Activated T-helper 1 cell treated with anti-CD3 and anti-CD28 coated beads, Interleukin-12 subunit alpha, Interleukin-12 subunit beta, Interleukin-2, Interleukin-4 antibody, amounts not matched to agents 30 ng/mL and 10 ng/mL and 1 ng/mL, durations not matched to agents 14 hours and 24 hours and 36 hours (primary cell): Measurements from ENCODE around the gene PARG. TPM values are rescaled to one million over a fixed set of nuclear protein-coding genes. Genes with fewer than 3 reads are reported as not detected.
"Not testable (repeated sequence)": the region's sequence is repeated elsewhere in the genome, so short reads cannot be mapped to it uniquely, and the experiment has no call there.

Source experiments
- DNase-seq: peaks from one replicate; pipeline ENCODE4 v3.0.0; 2021; ENCODE audit warnings: low spot score
- H3K27ac Mint-ChIP-seq: one replicate; pipeline ENCODE4 v1.8.0; 2021; ENCODE audit warnings: mild to moderate bottlenecking, mixed read lengths
- H3K27me3 Mint-ChIP-seq: one replicate; pipeline ENCODE4 v1.8.0; 2022; ENCODE audit warnings: mild to moderate bottlenecking, moderate library complexity, mixed read lengths; ENCODE audit not compliant: insufficient read depth
- H3K36me3 Mint-ChIP-seq: one replicate; pipeline ENCODE4 v1.8.0; 2021; ENCODE audit warnings: low read depth, mixed read lengths
- H3K4me1 Mint-ChIP-seq: one replicate; pipeline ENCODE4 v1.8.0; 2021; ENCODE audit warnings: low read depth, mixed read lengths
- H3K4me3 Mint-ChIP-seq: one replicate; pipeline ENCODE4 v1.8.0; 2021; ENCODE audit warnings: mild to moderate bottlenecking, moderate library complexity, mixed read lengths
- H3K9me3 Mint-ChIP-seq: one replicate; pipeline ENCODE4 v1.8.0; 2021; ENCODE audit warnings: mixed read lengths
- intact Hi-C: fragments of 100-400 bp; cut with micrococcal nuclease; formaldehyde crosslinking; loops from one replicate; pipeline ENCODE4 v1.15.1; 2024
- total RNA-seq: library from RNA; stranded (reverse); gene quantifications from 2 replicates; pipeline ENCODE4 v1.2.3, GENCODE V29; 2022

PARG gene
- 35.8 and 38.2 TPM in 2 replicates for total RNA-seq

DNA sequence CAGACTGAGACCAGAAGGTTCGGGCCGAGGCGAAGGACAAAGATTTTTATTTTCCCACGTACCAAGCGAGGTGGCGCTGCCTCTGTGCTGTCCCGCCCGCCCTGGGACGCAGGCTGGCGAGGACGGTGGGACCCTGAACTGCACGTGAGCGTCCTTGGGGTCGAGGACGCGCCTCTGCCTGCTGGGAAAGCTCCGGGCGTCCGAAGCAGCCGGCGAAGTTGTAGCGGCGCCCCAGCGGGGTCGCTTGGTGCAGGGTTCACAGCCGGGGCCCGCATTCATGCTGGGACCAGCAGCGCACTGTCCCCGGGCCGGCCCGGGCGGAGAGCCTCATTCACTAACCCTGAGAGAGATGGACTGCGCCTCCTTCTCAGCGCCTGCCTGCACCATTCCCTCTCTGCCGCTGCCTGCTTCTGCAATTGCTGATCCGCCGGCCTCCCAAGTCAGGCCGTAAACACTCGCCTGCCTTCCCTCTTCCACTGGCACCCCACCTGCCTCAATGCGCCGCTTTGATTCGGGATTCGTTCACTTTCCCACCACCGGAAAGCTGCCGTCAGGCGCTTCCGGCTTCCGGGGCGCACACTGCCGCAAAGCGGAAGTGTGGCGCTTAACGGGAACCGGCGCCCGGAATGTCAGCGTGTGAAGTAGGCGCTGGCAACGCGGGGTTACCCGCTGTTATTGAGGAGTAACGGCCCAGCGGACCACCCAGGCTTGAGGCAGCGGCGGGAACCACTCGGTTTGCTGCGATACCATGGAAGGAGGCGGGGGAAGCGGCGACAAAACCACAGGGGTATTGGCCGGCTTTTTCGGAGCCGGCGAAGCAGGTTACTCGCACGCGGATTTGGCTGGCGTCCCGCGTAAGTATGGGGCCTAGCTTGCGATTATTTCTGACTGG is at the start of gene PARG, which contains the start of gene TIMM23B:
TSS of gene PARG (minus strand) at position 581 of the 892 bp plus-strand sequence. CDS start at position 279, 302 bp downstream.
TSS of gene TIMM23B (plus strand) at position 607 of the 892 bp plus-strand sequence. CDS start at position 749, 142 bp downstream.
- H3K27me3 Mint-ChIP-seq, H3K9me3 Mint-ChIP-seq, intact Hi-C loops: not testable (repeated sequence)
- Mint-ChIP-seq H3K27ac (peak within 1 kb of the TSS; percentile 94), H3K4me3 (peak within 1 kb of the TSS; percentile 97), H3K36me3 (peaks cover 16% of the 10 kb centered on the region), H3K4me1 (peaks cover 31% of the 10 kb centered on the region)
- peak; percentile 82 for DNase-seq

GRCh38 chr10:49988376-49988775 is 46.5 kb upstream of the PARG start, which contains the start of gene AGAP6:
Gene AGAP6 (plus strand): TSS chr10:49988406. CDS start chr10:49988716, 310 bp downstream.
- H3K4me1 Mint-ChIP-seq, H3K4me3 Mint-ChIP-seq, H3K36me3 Mint-ChIP-seq, intact Hi-C loops, DNase-seq, H3K9me3 Mint-ChIP-seq, H3K27me3 Mint-ChIP-seq, H3K27ac Mint-ChIP-seq: not testable (repeated sequence)

GRCh38 chr10:49987207-49987606 is 45.4 kb upstream of the PARG start:
- intact Hi-C loops, H3K36me3 Mint-ChIP-seq, DNase-seq, H3K4me3 Mint-ChIP-seq, H3K9me3 Mint-ChIP-seq, H3K27ac Mint-ChIP-seq, H3K27me3 Mint-ChIP-seq, H3K4me1 Mint-ChIP-seq: not testable (repeated sequence)

GRCh38 chr10:49977756-49978155 is 35.9 kb upstream of the PARG start:
- H3K4me3 Mint-ChIP-seq, H3K27ac Mint-ChIP-seq, DNase-seq, H3K27me3 Mint-ChIP-seq, intact Hi-C loops, H3K4me1 Mint-ChIP-seq, H3K9me3 Mint-ChIP-seq: not testable (repeated sequence)
- peaks cover 12% of the 10 kb centered on the region for H3K36me3 Mint-ChIP-seq

DNA sequence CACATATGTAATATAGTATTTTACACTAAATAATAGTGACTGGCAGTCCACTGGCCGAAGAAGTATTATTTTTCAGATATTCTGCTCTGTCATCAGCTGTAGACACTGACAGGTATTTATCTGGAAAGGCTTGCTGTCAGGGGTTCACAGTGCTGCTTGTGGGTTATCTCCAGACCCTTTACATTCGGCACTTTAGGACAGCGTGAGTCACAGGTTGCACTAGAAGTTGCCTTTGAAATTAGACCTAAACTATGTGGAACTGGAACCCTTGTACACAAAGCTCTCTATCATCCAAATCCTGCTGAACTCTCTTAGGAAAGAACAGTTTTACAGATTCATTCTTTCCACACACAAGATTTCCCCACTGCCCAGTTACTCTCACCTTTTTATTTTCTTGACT is 30.3 kb upstream of the PARG start:
- H3K4me3 Mint-ChIP-seq, intact Hi-C loops, DNase-seq, H3K9me3 Mint-ChIP-seq, H3K4me1 Mint-ChIP-seq, H3K36me3 Mint-ChIP-seq, H3K27ac Mint-ChIP-seq, H3K27me3 Mint-ChIP-seq: not testable (repeated sequence)

GRCh38 chr10:49971466-49971865 is 29.6 kb upstream of the PARG start:
- H3K36me3 Mint-ChIP-seq, H3K27me3 Mint-ChIP-seq, intact Hi-C loops, H3K27ac Mint-ChIP-seq, H3K9me3 Mint-ChIP-seq, H3K4me1 Mint-ChIP-seq, H3K4me3 Mint-ChIP-seq, DNase-seq: not testable (repeated sequence)

DNA sequence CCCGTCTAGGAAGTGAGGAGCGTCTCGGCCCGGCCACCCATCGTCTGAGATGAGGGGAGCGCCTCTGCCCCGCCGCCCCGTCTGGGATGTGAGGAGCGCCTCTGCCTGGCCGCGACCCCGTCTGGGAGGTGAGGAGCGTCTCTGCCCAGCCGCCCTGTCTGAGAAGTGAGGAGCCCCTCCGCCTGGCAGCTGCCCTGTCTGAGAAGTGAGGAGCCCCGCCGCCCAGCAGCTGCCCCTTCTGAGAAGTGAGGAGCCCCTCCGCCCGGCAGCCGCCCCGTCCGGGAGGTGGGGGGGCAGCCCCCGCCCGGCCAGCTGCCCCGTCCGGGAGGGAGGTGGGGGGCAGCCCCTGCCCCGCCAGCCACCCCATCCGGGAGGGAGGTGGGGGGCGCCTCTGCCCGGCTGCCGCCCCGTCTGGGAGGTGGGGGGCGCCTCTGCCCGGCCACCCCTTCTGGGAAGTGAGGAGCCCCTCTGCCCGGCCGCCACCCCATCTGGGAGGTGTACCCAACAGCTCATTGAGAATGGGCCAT is 28.6 kb upstream of the PARG start:
- H3K4me1 Mint-ChIP-seq, H3K4me3 Mint-ChIP-seq, H3K9me3 Mint-ChIP-seq, H3K27ac Mint-ChIP-seq, intact Hi-C loops, DNase-seq, H3K27me3 Mint-ChIP-seq: not testable (repeated sequence)
- H3K36me3 Mint-ChIP-seq: peaks cover 11% of the 10 kb centered on the region

- intact Hi-C loops, H3K27ac Mint-ChIP-seq, H3K4me1 Mint-ChIP-seq, DNase-seq, H3K27me3 Mint-ChIP-seq, H3K4me3 Mint-ChIP-seq, H3K9me3 Mint-ChIP-seq: not testable (repeated sequence)
- peaks cover 15% of the 10 kb centered on the region for H3K36me3 Mint-ChIP-seq
These were observed 11.3 kb upstream of the PARG start for GRCh38 chr10:49953122-49953521.

- H3K36me3 Mint-ChIP-seq: peaks cover 13% of the 10 kb centered on the region
- H3K4me1 Mint-ChIP-seq, H3K4me3 Mint-ChIP-seq, H3K9me3 Mint-ChIP-seq, H3K27me3 Mint-ChIP-seq, DNase-seq, intact Hi-C loops, H3K27ac Mint-ChIP-seq: not testable (repeated sequence)
These were observed 10.2 kb upstream of the PARG start for GRCh38 chr10:49952006-49952405.

DNA sequence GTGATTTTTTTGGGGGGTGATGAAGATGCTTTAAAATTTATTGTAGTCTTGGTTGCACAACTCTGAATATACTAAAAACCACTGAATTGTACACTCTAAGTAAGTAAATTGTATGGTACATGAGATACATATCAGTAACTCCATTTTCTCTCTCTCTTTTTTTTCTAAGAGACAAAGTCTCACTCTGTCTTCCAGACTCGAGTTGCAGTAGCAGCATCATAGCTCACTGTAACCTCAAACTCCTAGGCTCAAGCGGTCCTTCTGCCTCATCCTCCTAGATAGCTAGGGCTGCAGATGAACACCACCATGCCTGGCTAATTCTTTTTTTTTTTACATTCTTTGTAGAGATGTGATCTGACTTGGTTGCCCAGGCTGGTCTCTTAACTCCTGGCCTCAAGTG is 6.9 kb upstream of the PARG start:
- H3K27me3 Mint-ChIP-seq, H3K9me3 Mint-ChIP-seq, H3K27ac Mint-ChIP-seq, DNase-seq, intact Hi-C loops, H3K4me1 Mint-ChIP-seq, H3K4me3 Mint-ChIP-seq: not testable (repeated sequence)
- H3K36me3 Mint-ChIP-seq: peaks cover 12% of the 10 kb centered on the region

- H3K4me1 Mint-ChIP-seq, H3K27me3 Mint-ChIP-seq, H3K9me3 Mint-ChIP-seq, intact Hi-C loops, H3K27ac Mint-ChIP-seq, DNase-seq, H3K4me3 Mint-ChIP-seq: not testable (repeated sequence)
- H3K36me3 Mint-ChIP-seq: peaks cover 14% of the 10 kb centered on the region
These were observed 6.3 kb upstream of the PARG start for GRCh38 chr10:49948142-49948541.

DNA sequence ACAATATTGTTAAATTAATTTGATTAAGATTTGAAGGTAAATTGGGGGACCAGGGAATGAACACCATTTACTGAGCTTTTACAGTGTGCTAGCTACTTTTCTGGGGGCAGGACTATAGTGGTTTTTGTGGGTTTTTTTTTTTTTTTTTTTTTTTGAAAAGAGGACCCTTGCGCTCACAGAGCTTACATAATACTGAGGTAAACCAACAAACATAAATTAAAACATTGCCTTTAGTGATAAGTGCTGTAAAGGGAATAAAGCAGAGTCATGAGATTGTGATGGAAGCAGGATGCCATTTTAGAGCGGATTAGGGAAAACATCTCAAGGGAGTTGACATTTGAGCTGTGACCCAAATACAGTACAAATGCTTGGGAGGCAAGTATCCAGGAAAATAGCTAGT is 1.8 kb upstream of the PARG start:
- intact Hi-C loops: not testable (repeated sequence)
- peak overlapping the region; percentile 55 for H3K27ac Mint-ChIP-seq

GRCh38 chr10:49942339-49942705 is 495 bp upstream of the PARG start:
- peaks cover 31% of the 10 kb centered on the region for H3K4me1 Mint-ChIP-seq
- intact Hi-C loops, H3K9me3 Mint-ChIP-seq, DNase-seq, H3K27me3 Mint-ChIP-seq: not testable (repeated sequence)
- H3K4me3 Mint-ChIP-seq: peak overlapping the region; percentile 97
- H3K27ac Mint-ChIP-seq: peak overlapping the region; percentile 94
- peaks cover 16% of the 10 kb centered on the region for H3K36me3 Mint-ChIP-seq

More for the DNA sequence above, 1.8 kb upstream of the PARG start:
- H3K36me3 Mint-ChIP-seq: peaks cover 18% of the 10 kb centered on the region
- peak overlapping the region; percentile 97 for H3K4me3 Mint-ChIP-seq
- H3K4me1 Mint-ChIP-seq: peaks cover 31% of the 10 kb centered on the region
- H3K9me3 Mint-ChIP-seq, H3K27me3 Mint-ChIP-seq, DNase-seq: not testable (repeated sequence)
